ENCODE measurements around the gene KLHL36. TPM values are rescaled to one million over a fixed set of nuclear protein-coding genes. Genes with fewer than 3 reads are reported as not detected.

KLHL36 gene
- 56.2 and 59.6 TPM in 2 replicates for total RNA-seq

DNA sequence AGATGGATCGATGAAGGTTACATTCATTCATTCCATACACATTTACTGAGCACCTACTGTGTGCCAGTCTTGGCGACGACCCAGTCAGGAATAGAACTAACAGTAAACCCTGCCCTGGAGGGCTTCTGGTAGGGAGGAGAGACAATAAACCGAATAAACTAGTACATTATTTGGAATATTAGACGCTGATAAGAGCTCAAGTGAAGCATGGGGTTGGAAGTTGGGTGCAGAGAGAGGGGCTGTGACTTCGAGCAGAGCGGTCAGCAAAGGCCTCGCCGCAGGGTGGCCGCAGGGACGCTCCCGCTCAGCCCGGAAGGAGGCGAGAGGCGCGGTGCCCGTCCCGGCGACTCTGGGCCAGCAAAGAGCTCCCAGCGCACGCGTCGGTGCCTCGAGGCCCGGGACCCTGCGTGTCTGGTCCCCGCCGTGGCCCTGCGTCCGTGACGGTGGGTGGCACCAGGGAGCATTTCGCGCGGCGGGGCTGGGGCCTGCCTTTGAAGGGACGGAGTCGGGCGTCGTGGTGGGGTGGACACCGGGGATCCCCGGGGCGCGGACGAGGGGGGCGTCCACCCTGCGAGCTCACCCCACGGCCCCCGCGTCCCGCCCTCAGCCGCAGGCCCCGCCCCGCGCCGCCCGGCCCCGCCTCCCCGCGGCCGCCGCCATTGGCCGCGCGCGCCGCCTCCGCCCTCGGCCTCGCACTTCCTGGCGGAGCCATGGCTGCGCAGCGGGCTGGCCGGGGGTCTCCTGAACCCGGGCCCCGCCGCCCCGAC, at the start of gene KLHL36:
Gene KLHL36, plus strand, starts transcription at position 684 of the 767 bp plus-strand sequence. CDS start 2,357 bp downstream, outside the sequence.

GRCh38 chr16:84617791-84618580, 30.3 kb upstream of the KLHL36 start, which contains the start of gene COTL1:
TSS of gene COTL1 (minus strand) at chr16:84618078. CDS start at chr16:84617914, 164 bp downstream.

DNA sequence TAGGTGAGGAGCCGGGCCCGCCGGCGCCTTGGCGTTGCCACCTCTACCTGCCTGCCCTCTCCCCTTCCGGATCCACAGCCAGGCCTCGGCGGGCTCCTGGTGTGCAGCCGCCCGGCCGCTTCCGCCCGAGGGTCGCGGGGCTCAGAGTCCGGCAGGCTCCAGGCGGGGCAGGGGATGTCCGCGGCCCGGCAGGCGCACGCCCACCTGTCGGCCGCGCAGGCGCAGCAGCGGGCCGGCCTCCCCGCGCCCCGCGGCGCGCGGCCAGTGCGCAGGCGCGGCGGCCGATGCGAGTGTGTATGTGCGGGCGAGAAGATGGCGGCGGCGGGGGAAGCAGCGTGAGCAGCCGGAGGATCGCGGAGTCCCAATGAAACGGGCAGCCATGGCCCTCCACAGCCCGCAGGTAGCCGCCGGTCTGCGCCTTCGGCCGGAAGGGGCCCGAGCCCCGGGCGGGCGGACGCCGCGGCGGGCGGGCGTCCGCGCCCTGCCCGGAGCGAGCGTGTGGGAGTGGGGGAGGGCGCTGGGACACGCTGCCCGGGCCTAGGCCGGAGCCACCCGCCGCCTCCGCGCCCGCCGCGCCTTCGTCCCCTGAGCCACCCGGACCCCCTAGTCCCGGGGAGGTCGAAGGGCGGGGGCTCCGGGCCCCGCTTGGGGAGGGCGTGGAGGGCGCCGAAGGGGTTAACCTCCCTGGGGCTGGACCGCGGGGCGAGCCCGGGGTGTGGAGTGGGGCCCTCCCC, 51.6 kb downstream of the KLHL36 start, which contains the start of gene USP10:
Gene USP10, plus strand, starts transcription at position 289 of the 734 bp plus-strand sequence. Its CDS starts 91 bp downstream, at position 380.

Other genes with a start within 250 kb of the KLHL36 start
- gene MEAK7, start 143.9 kb upstream of the KLHL36 start, total RNA-seq, result 13.2 and 22.3 TPM in 2 replicates
- gene COTL1, start 30.4 kb upstream of the KLHL36 start, total RNA-seq, result 258 and 352 TPM in 2 replicates
- gene USP10, start 51.5 kb downstream of the KLHL36 start, total RNA-seq, result 45.2 and 72.3 TPM in 2 replicates
- 6.5 and 54.4 TPM in 2 replicates for gene CRISPLD2, start 171.5 kb downstream of the KLHL36 start, total RNA-seq

All from subcutaneous preadipocyte (primary cell).